K562 (cell line): ENCODE results near the gene S100A2. TPM values are rescaled to one million over a fixed set of nuclear protein-coding genes. Genes with fewer than 3 reads are reported as not detected.

Source experiments
- ATAC-seq: fragments of 200-7000 bp; cut with Tn5 transposase; 3 replicates; pipeline ENCODE4 v1.9.1; 2020; ENCODE audit warnings: moderate library complexity
- BruUV-seq: library from RNA; stranded (reverse); fragments of 400-500 nt; replicated peaks from 2 replicates; lab custom pipeline; 2021; lab: Mats Ljungman, UMichigan
- CTCF ChIA-PET: fragments of 300-600 bp; formaldehyde crosslinking; extraction: SDS; loops from one replicate; lab custom pipeline; 2021; ENCODE audit warnings: low intra/inter-chr PET ratio; lab: Yijun Ruan, JAX
- POLR2A ChIA-PET: fragments of 300-600, 350-650 bp; sonication (Branson Sonifier 250); formaldehyde crosslinking; extraction: SDS; loops from one replicate; lab custom pipeline; 2021; ENCODE audit warnings: antibody characterized with exemption, inconsistent platforms; lab: Yijun Ruan, JAX
- DNase-seq, 4 experiments: peaks; one replicate each; pipeline versions ENCODE4 v3.0.0 to v3.0.0-alpha.2; 2011 to 2018; ENCODE audit warnings: low spot score in 3 of 4, mixed read lengths in 3 of 4; ENCODE audit errors: extremely low read depth in 1 of 4
- FAIRE-seq: peaks from 2 replicates; lab custom pipeline; 2011; peaks lifted over from hg19 to GRCh38; lab: Jason Lieb, UNC
- H2AFZ ChIP-seq: 2 replicates; pipeline ENCODE4 v1.6.0; 2011; ENCODE audit warnings: low read depth, low read length, control low read depth, inconsistent platforms
- H3K27ac ChIP-seq: fragments of 200-600 bp; 3 replicates; pipeline ENCODE4 v1.8.0; 2011; ENCODE audit warnings: low read depth, mild to moderate bottlenecking, control low read depth, inconsistent platforms, low read length, moderate library complexity, mixed read lengths; ENCODE audit errors: extremely low read depth
- H3K27me3 ChIP-seq, 2 experiments: fragments of 300-600 bp in 1 of 2; 2 replicates in 1 of 2; 3 replicates in 1 of 2; pipeline versions ENCODE4 v1.6.0 to v1.8.0; 2011; ENCODE audit warnings: inconsistent platforms in 2 of 2, low read length in 2 of 2, mild to moderate bottlenecking in 1 of 2, mixed read lengths in 1 of 2, moderate library complexity in 1 of 2; ENCODE audit not compliant: control insufficient read depth in 2 of 2, insufficient read depth in 2 of 2
- H3K36me3 ChIP-seq: fragments of 300-600 bp; 3 replicates; pipeline ENCODE4 v1.8.0; 2011; ENCODE audit warnings: mild to moderate bottlenecking, low read length, inconsistent platforms; ENCODE audit not compliant: control insufficient read depth, insufficient read depth
- H3K4me1 ChIP-seq, 2 experiments: fragments of 200-600 bp in 1 of 2; replicated peaks in 1 of 2; 2 replicates in 1 of 2; 3 replicates in 1 of 2; pipeline versions ENCODE4 v1.5.1 to v1.8.0; 2011; ENCODE audit warnings: inconsistent platforms in 2 of 2, low read length in 2 of 2, mild to moderate bottlenecking in 1 of 2, mixed read lengths in 1 of 2, moderate library complexity in 1 of 2; ENCODE audit not compliant: control insufficient read depth in 2 of 2, insufficient read depth in 2 of 2
- H3K4me2 ChIP-seq: 2 replicates; pipeline ENCODE4 v1.6.1; 2011; ENCODE audit warnings: low read length, control low read depth, inconsistent platforms, mixed read lengths; ENCODE audit not compliant: insufficient read depth
- H3K4me3 ChIP-seq: fragments of 200-600 bp; sonication (generic), shearing (Covaris generic); 2 replicates; pipeline ENCODE4 v1.5.1; 2016; ENCODE audit warnings: control low read depth, inconsistent platforms
- H3K79me2 ChIP-seq: fragments of 200-600 bp; 3 replicates; pipeline ENCODE4 v1.8.0; 2011; ENCODE audit warnings: low read length, inconsistent platforms; ENCODE audit not compliant: control insufficient read depth, insufficient read depth
- H3K9ac ChIP-seq, 2 experiments: 2 replicates each; pipeline versions ENCODE4 v1.6.0 to v1.6.1; 2011; ENCODE audit warnings: low read depth in 2 of 2, low read length in 2 of 2, control low read depth in 1 of 2, inconsistent platforms in 1 of 2, mild to moderate bottlenecking in 1 of 2, mixed read lengths in 1 of 2; ENCODE audit not compliant: insufficient read depth in 1 of 2
- H3K9me1 ChIP-seq: one replicate; pipeline ENCODE4 v1.6.0; 2011; ENCODE audit warnings: inconsistent platforms, mild to moderate bottlenecking, low read length, moderate library complexity; ENCODE audit not compliant: control insufficient read depth, insufficient read depth
- H3K9me3 ChIP-seq: replicated peaks from 2 replicates; pipeline ENCODE4 v1.5.1; 2011; ENCODE audit warnings: low read depth, low read length, inconsistent platforms; ENCODE audit not compliant: control insufficient read depth, insufficient read depth
- H4K20me1 ChIP-seq: replicated peaks from 2 replicates; pipeline ENCODE4 v1.6.1; 2011; ENCODE audit warnings: low read length, inconsistent platforms, mixed read lengths; ENCODE audit not compliant: control insufficient read depth, insufficient read depth
- E2F6 ChIP-seq, 2 experiments: IDR thresholded peaks; 2 replicates each; pipeline ENCODE4 v1.6.1; 2011; ENCODE audit warnings: borderline replicate concordance in 1 of 2, control low read depth in 1 of 2, low read depth in 1 of 2, low read length in 1 of 2, mild to moderate bottlenecking in 1 of 2, mixed read lengths in 1 of 2, moderate library complexity in 1 of 2; ENCODE audit not compliant: insufficient read depth in 1 of 2, insufficient read length in 1 of 2, poor library complexity in 1 of 2, severe bottlenecking in 1 of 2; ENCODE audit errors: extremely low read depth in 1 of 2
- ERF ChIP-seq: fragments of 450-650 bp; formaldehyde crosslinking; IDR thresholded peaks from 2 replicates; pipeline ENCODE4 v1.4.0; 2020; ENCODE audit warnings: mild to moderate bottlenecking, mixed read lengths
- HEY1 ChIP-seq: fragments of 250-450 bp; sonication (Bioruptor Pico); IDR thresholded peaks from 2 replicates; pipeline ENCODE4 v1.5.0; 2020; ENCODE audit warnings: mild to moderate bottlenecking, moderate library complexity, borderline replicate concordance
- ID3 ChIP-seq, 2 experiments: fragments of 250-450 bp in 1 of 2; fragments of 450-650 bp in 1 of 2; sonication (Bioruptor Pico) in 1 of 2; IDR thresholded peaks; 2 replicates each; pipeline versions ENCODE4 v1.6.1 to v1.8.0; 2016 to 2021; ENCODE audit warnings: mild to moderate bottlenecking in 2 of 2, moderate library complexity in 2 of 2, missing compliant biosample characterization in 1 of 2, missing genetic modification characterization in 1 of 2
- NFYB ChIP-seq: IDR thresholded peaks from 2 replicates; pipeline ENCODE4 v1.6.1; 2011; ENCODE audit warnings: mild to moderate bottlenecking, moderate library complexity; ENCODE audit not compliant: insufficient read length; ENCODE audit errors: extremely low read depth
- POLR2G ChIP-seq: fragments of 200-400 bp; formaldehyde crosslinking; IDR thresholded peaks from 2 replicates; pipeline ENCODE4 v1.6.1; 2017; ENCODE audit warnings: low read depth, mild to moderate bottlenecking, antibody characterized with exemption, low read length, moderate library complexity
- PYGO2 ChIP-seq: fragments of 450-650 bp; IDR thresholded peaks from 2 replicates; pipeline ENCODE4 v1.6.1; 2016; ENCODE audit warnings: mild to moderate bottlenecking, missing genetic modification characterization, moderate library complexity, missing compliant biosample characterization
- SIX5 ChIP-seq, 2 experiments: IDR thresholded peaks; 2 replicates each; pipeline ENCODE4 v1.6.1; 2011; ENCODE audit warnings: low read length in 2 of 2, borderline replicate concordance in 1 of 2, low read depth in 1 of 2, mild to moderate bottlenecking in 1 of 2, moderate library complexity in 1 of 2; ENCODE audit not compliant: insufficient read depth in 1 of 2
- SMC3 ChIP-seq: conservative IDR thresholded peaks from 2 replicates; pipeline ENCODE4 v1.6.1; 2011; ENCODE audit warnings: low read depth, low read length, improper control_type of control experiment; ENCODE audit not compliant: insufficient read depth
- ZEB2 ChIP-seq: fragments of 450-650 bp; IDR thresholded peaks from 2 replicates; pipeline ENCODE4 v1.6.1; 2016
- ZNF224 ChIP-seq: sonication (generic); formaldehyde crosslinking; IDR thresholded peaks from 2 replicates; pipeline ENCODE4 v1.8.0; 2022; ENCODE audit warnings: mild to moderate bottlenecking, missing genetic modification reagents
- ZNF274 ChIP-seq: IDR thresholded peaks from 2 replicates; pipeline ENCODE4 v1.6.1; 2011; ENCODE audit warnings: low read depth, mild to moderate bottlenecking, low read length, moderate library complexity, borderline replicate concordance
- ZNF347 ChIP-seq: fragments of 450-650 bp; formaldehyde crosslinking; IDR thresholded peaks from 2 replicates; pipeline ENCODE4 v1.4.0; 2020; ENCODE audit warnings: low read depth, mild to moderate bottlenecking, moderate library complexity
- WGBS: fragments of 100-300 bp; shearing (Covaris generic); methylation state at CpG from one replicate; pipeline ENCODE4 v1.1.6; 2016; ENCODE audit warnings: low coverage, mixed read lengths; ENCODE audit not compliant: insufficient coverage; ENCODE audit errors: missing lambda C conversion rate; 5-methylcytosine and 5-hydroxymethylcytosine counted together
- in situ Hi-C: fragments of 300-500 bp; cut with MboI; formaldehyde crosslinking; loops from 4 replicates; pipeline ENCODE4 v1.15.0; 2018; ENCODE audit warnings: inconsistent platforms, mixed read lengths
- intact Hi-C: fragments of 100-400 bp; cut with micrococcal nuclease; formaldehyde crosslinking; loops from 2 replicates; pipeline ENCODE4 v1.14.2; 2022
- polyA plus RNA-seq, 8 experiments: library from polyadenylated mRNA; depleted of rRNA in 4 of 8; stranded (reverse) in 5 of 8; unstranded in 3 of 8; fragments of >200 nt; fragmentation: Nextera tagmentation in 2 of 8; fragmentation: Illumina TruSeq in 1 of 8; extraction: Ambion mirVana in 2 of 8; extraction: Trizol in 1 of 8; gene quantifications; 2 replicates each; pipeline versions ENCODE4 v1.2.1 to v1.2.3, GENCODE V29; 2011 to 2014; ENCODE audit warnings: inconsistent platforms in 1 of 8, missing spikeins in 1 of 8
- total RNA-seq, 7 experiments: library from RNA; depleted of rRNA in 6 of 7; stranded (reverse); fragments of >200 nt in 6 of 7; fragmentation: Illumina TruSeq in 2 of 7; extraction: Trizol in 2 of 7; gene quantifications; 2 replicates each; pipeline versions ENCODE4 v1.2.1 to v1.2.3, GENCODE V29; 2011 to 2021; ENCODE audit warnings: low replicate concordance in 1 of 7

The S100A2 gene
- total and polyA plus RNA-seq, 9 of the 15 experiments (the other 6 are each of a cell fraction or from before 2014, with no cell fraction given), result 0.28 to 0.65 (median 0.44) TPM; not detected in 4

- WGBS, result 30% methylated on average over 29 of the region's 34 CpGs
- peaks cover 38 to 45% of the 10 kb centered on the region in 2 experiments for H3K4me1 ChIP-seq
- TF ChIP-seq ZEB2, result 0 out of 2 replicates have a peak, but pooled peaks have one; percentile 24
- no peak for TF ChIP-seq PYGO2
- TF ChIP-seq E2F6 (IDR thresholded peaks at IDR 0.05; ENCODE audit: borderline replicate concordance in 1 of 2, extremely low read depth in 1 of 2, insufficient read depth in 1 of 2, insufficient read length in 1 of 2, low read depth in 1 of 2, low read length in 1 of 2, poor library complexity in 1 of 2, severe bottlenecking in 1 of 2), result peak in 1 of 2 experiments; percentile 15
- no peak for TF ChIP-seq HEY1 (CRISPR knock-in tag)
- 0 out of 2 replicates have a peak, but pooled peaks have one; percentile 33 for TF ChIP-seq POLR2G
- TF ChIP-seq ZNF347 (CRISPR knock-in tag), result no peak
- TF ChIP-seq ID3 (CRISPR knock-in tag; IDR thresholded peaks at IDR 0.05), result no peak
- TF ChIP-seq ID3 (tag; IDR thresholded peaks at IDR 0.05), result no peak
- peak; percentile 93 for TF ChIP-seq SMC3
- TF ChIP-seq NFYB, result no peak
- no peak for TF ChIP-seq ERF (CRISPR knock-in tag)
- TF ChIP-seq ZNF224 (CRISPR knock-in tag), result no peak
- TF ChIP-seq ZNF274, result no peak
- no peak for TF ChIP-seq SIX5 (IDR thresholded peaks at IDR 0.05; ENCODE audit: borderline replicate concordance in 1 of 2, insufficient read depth in 1 of 2, low read depth in 1 of 2, low read length in 2 of 2)
Observed at GRCh38 chr1:153532769-153533599, 32.7 kb downstream of the S100A2 start.

More at GRCh38 chr1:153532769-153533599, 32.7 kb downstream of the S100A2 start:
- no peaks in the 10 kb centered on the region for H3K36me3 ChIP-seq
- peak overlapping the region; percentile 11 to 39; a peak in 2 of 4 replicates for H3K9ac ChIP-seq
- peak overlapping the region; percentile 23; the same call in 1 of the 2 replicates for H3K4me2 ChIP-seq
- H4K20me1 ChIP-seq, result no peaks in the 10 kb centered on the region
- CTCF ChIA-PET, result interaction anchor here (0.6 to 2.4 kb wide), 4 partner anchors 36 to 454 kb away, joined by 3 to 21 read pairs (median 4); partner anchors contain the start of gene RAB13
- H3K27ac ChIP-seq, result peak overlapping the region; percentile 44; the same call in 2 of the 3 replicates
- no peaks in the 10 kb centered on the region; the same call in 2 of the 3 replicates for H3K79me2 ChIP-seq
- H3K9me3 ChIP-seq, result no peaks in the 10 kb centered on the region
- DNase-seq (peak; percentile 87 to 92 (median 89)), ATAC-seq (peak; percentile 94), FAIRE-seq (peak; percentile 79)
- intact Hi-C loops, result loop anchor here (1.0 to 5.0 kb wide), 2 partner anchors 35 to 99 kb away; partner anchors contain the start of gene CHTOP
- no TSS peak for BruUV-seq
- POLR2A ChIA-PET, result interaction anchor here (0.6 to 1.4 kb wide), 6 partner anchors 8 to 191 kb away, joined by 3 to 7 read pairs (median 3); partner anchors contain the start of gene S100A5
- peak overlapping the region; percentile 86 for H2AFZ ChIP-seq
- no peak overlapping the region for H3K4me3 ChIP-seq
- in situ Hi-C loops, result loop anchor here (5.0 kb wide), 1 partner anchor 34 kb away; the partner anchor contains the start of gene S100A2
- no peaks in the 10 kb centered on the region for H3K9me1 ChIP-seq
- H3K27me3 ChIP-seq, result no peaks in the 10 kb centered on the region
